Lung (tissue), 12 donors: ENCODE measurements around the gene CACNA1H. TPM values are rescaled to one million over a fixed set of nuclear protein-coding genes. Genes with fewer than 3 reads are reported as not detected.

Source experiments
- ATAC-seq: fragments of 200-7000 bp; cut with Tn5 transposase; one replicate; pipeline ENCODE4 v1.9.1; 2020; ENCODE audit warnings: moderate number of reproducible peaks; ENCODE audit not compliant: insufficient read depth, low FRiP score
- DNase-seq, 3 donors: peaks; one replicate each; pipeline ENCODE4 v3.0.0-alpha.2; 2013 to 2017
- H3K27ac ChIP-seq, 2 donors: one replicate each; pipeline ENCODE4 v1.5.1; 2013; ENCODE audit warnings: mild to moderate bottlenecking in 2 of 2, moderate library complexity in 2 of 2, control low read depth in 1 of 2, inconsistent platforms in 1 of 2, low read depth in 1 of 2, low read length in 1 of 2
- H3K27me3 ChIP-seq, 3 donors: one replicate each; pipeline ENCODE4 v1.5.1; 2013; ENCODE audit warnings: low read length in 2 of 3; ENCODE audit not compliant: control insufficient read depth in 3 of 3, insufficient read depth in 3 of 3
- H3K36me3 ChIP-seq, 4 donors: one replicate each; pipeline ENCODE4 v1.5.1; 2013; ENCODE audit warnings: low read length in 4 of 4, mild to moderate bottlenecking in 1 of 4, moderate library complexity in 1 of 4; ENCODE audit not compliant: control insufficient read depth in 4 of 4, insufficient read depth in 4 of 4
- H3K4me1 ChIP-seq, 5 donors: one replicate each; pipeline ENCODE4 v1.5.1; 2013; ENCODE audit warnings: low read length in 5 of 5, mild to moderate bottlenecking in 2 of 5, moderate library complexity in 1 of 5; ENCODE audit not compliant: control insufficient read depth in 5 of 5, insufficient read depth in 5 of 5
- H3K4me3 ChIP-seq: one replicate; pipeline ENCODE4 v1.5.1; 2013; ENCODE audit warnings: mild to moderate bottlenecking, control low read depth, moderate library complexity
- H3K9ac ChIP-seq, 2 donors: one replicate each; pipeline ENCODE4 v1.5.1; 2013; ENCODE audit warnings: low read length in 2 of 2, control low read depth in 1 of 2; ENCODE audit not compliant: insufficient read depth in 1 of 2
- H3K9me3 ChIP-seq, 4 donors: one replicate each; pipeline ENCODE4 v1.5.1; 2013; ENCODE audit warnings: low read length in 3 of 4, mild to moderate bottlenecking in 1 of 4, moderate library complexity in 1 of 4; ENCODE audit not compliant: control insufficient read depth in 4 of 4, insufficient read depth in 3 of 4
- CTCF ChIP-seq: IDR thresholded peaks from 2 replicates; pipeline ENCODE4 v1.5.1; 2012; ENCODE audit warnings: mild to moderate bottlenecking; ENCODE audit errors: control extremely low read depth, extremely low read depth
- WGBS, 2 donors: extraction: QIAGEN DNeasy Blood & Tissue Kit; methylation state at CpG; one replicate each; pipeline ENCODE4 v1.1.7; 2013; 5-methylcytosine and 5-hydroxymethylcytosine counted together
- polyA plus RNA-seq, 2 donors: library from polyadenylated mRNA; stranded (reverse); fragments of 200-250 nt; gene quantifications; one replicate each; pipeline ENCODE4 v1.2.1, GENCODE V29; 2013
- total RNA-seq, 2 donors: library from RNA; depleted of rRNA in 1 of 2; stranded (reverse); fragments of >200 nt in 1 of 2; gene quantifications; one replicate each; pipeline ENCODE4 v1.2.1, GENCODE V29; 2014 to 2021
- donor health status: control.
- donor health status: control.
- donor health status: Bipolar disorder and iron deficiency.
- donor health status: healthy.
- donor health status: DM: yes; HTN: yes; CAD: no.

The CACNA1H gene
- total and polyA plus RNA-seq, 4 donors: 5.0 to 10.3 (median 6.7) TPM

GRCh38 chr16:1126586-1126985 lies 26.3 kb upstream of the CACNA1H start:
- Histone ChIP-seq H3K9me3 (peaks cover 0 to 6% (median 0%) of the 10 kb centered on the region in 4 donors), H3K36me3 (no peaks in the 10 kb centered on the region), H3K4me3 (no peak overlapping the region), H3K9ac (no peak overlapping the region), H3K27ac (no peak overlapping the region), H3K4me1 (no peaks in the 10 kb centered on the region), H3K27me3 (peaks cover 0 to 28% (median 7%) of the 10 kb centered on the region in 3 donors)
- DNase-seq (no peak), ATAC-seq (no peak)
- TF ChIP-seq CTCF: no peak
- 36 to 45% methylated on average over 9 to 10 of the region's 10 CpGs for WGBS, 2 donors

- no peak for TF ChIP-seq CTCF
- Histone ChIP-seq H3K9ac (no peak overlapping the region), H3K4me3 (no peak overlapping the region), H3K27ac (no peak overlapping the region), H3K27me3 (peaks cover 0 to 26% (median 4%) of the 10 kb centered on the region in 3 donors), H3K36me3 (no peaks in the 10 kb centered on the region), H3K4me1 (no peaks in the 10 kb centered on the region), H3K9me3 (peaks cover 0 to 6% (median 0%) of the 10 kb centered on the region in 4 donors)
- WGBS, 2 donors: 48 to 62% methylated on average over 16 of the region's 16 CpGs
- ATAC-seq (no peak), DNase-seq (no peak)
Observed at GRCh38 chr16:1127101-1127500, 25.8 kb upstream of the CACNA1H start.

DNA sequence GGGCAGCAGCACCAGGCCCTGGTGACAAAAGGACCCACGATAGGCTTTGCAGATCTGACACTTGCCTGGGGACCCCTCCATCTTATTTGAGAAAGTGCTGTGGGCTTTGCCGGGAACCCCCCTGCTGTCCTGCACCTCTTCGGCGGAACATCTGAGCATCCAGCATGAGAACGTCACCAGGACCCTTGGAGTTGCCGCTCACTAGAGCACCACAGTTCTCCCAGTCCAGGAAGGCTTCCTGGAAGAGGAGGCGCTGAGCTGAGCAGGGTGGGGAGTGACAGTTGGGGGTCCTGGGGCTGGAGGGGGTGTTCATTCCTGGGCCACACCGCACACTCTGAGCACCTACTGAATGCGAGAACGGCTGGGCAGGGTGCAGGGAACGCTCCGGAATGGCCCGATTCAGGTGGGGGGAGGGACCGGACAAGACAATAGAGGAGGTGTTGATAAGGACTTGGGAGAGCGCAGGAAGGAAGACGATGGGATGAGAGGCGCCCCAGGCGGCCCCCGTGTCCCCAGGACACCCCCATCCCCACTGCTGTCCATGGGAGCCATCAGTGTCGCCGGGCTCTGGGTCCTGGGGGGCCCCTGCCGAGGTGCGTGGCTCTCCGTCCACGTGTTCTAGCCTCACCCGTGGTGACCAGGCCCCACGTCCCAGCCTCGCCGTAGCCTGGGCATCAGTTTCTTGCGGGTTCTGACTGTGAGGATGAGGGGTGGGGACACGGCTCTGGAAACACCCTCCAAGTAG lies 24.8 kb upstream of the CACNA1H start:
- H3K4me1 ChIP-seq: no peaks in the 10 kb centered on the region
- DNase-seq (no peak), ATAC-seq (no peak)
- H3K4me3 ChIP-seq: no peak overlapping the region
- H3K9ac ChIP-seq: no peak overlapping the region
- H3K27ac ChIP-seq: no peak overlapping the region
- WGBS, 2 donors: 84 to 87% methylated on average over 31 of the region's 31 CpGs
- H3K36me3 ChIP-seq: no peaks in the 10 kb centered on the region
- H3K9me3 ChIP-seq: peaks cover 0 to 6% (median 0%) of the 10 kb centered on the region in 4 donors
- no peak for TF ChIP-seq CTCF
- H3K27me3 ChIP-seq: peaks cover 0 to 22% (median 4%) of the 10 kb centered on the region in 3 donors
